Measurements from ENCODE around the gene ST6GAL2. TPM values are rescaled to one million over a fixed set of nuclear protein-coding genes. Genes with fewer than 3 reads are reported as not detected.

The ST6GAL2 gene, protein sequence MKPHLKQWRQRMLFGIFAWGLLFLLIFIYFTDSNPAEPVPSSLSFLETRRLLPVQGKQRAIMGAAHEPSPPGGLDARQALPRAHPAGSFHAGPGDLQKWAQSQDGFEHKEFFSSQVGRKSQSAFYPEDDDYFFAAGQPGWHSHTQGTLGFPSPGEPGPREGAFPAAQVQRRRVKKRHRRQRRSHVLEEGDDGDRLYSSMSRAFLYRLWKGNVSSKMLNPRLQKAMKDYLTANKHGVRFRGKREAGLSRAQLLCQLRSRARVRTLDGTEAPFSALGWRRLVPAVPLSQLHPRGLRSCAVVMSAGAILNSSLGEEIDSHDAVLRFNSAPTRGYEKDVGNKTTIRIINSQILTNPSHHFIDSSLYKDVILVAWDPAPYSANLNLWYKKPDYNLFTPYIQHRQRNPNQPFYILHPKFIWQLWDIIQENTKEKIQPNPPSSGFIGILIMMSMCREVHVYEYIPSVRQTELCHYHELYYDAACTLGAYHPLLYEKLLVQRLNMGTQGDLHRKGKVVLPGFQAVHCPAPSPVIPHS
- total RNA-seq: 0.23 TPM in 1 of 2 replicates, not detected in the other

DNA sequence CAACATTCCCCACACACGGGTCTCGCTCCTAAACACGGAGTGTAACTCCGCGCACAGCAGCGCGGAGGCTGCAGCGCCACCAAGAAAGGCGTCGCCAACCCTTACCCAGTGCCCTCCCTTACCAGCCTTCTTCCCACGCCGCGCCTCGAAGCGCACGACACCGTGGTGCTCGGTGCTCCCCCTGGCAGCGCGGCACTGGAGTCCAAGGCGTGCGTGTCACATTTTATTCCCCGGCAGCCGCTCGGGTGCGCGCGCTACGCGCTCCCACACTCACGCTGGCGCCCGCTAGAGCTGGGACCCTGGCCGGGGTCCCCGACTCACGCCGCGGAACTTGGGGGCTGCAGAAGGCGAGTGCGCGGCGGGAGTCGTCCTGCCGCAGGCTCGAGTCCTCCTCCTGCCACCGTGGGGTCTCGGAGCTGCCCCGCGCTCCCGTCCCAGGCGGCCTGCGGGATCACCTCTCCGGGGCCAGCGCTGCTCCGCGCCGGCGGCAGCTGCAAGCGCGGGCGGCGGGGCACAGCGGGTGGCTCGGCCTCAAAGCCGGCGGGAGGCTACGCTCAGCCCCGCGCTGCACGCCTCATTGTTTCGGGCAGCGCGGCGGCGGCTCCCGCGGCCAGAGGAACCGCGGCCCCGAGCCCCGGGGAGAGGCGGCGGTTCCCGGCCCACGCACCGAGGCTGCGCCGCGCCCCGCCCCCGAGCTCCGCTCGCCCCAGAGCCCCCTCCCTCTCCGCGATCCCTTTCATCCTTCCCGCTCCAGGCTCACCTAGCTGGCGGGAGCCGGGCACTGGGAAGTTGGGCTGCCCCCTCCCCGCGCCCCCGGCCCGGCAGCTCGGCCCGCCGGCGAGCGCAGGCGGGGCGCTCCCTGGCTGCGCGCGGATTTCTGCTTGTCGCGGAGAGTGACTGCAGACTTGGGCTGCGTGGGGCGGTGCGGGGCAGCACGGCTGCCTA lies at the start of gene ST6GAL2:
Gene ST6GAL2, minus strand, starts transcription at position 197 of the 945 bp plus-strand sequence. CDS start 42,190 bp downstream, outside the sequence.

Data from airway epithelial cell (primary cell).